Effector memory CD8-positive, alpha-beta T cell (primary cell): Measurements from ENCODE around the gene SKP1.
A peak's percentile ranks its signal among the peaks of the same experiment; 100 is the strongest.

Experiments used
- ATAC-seq: fragments of 150-1000 bp; cut with Tn5 transposase; replicated peaks from 2 replicates; pipeline ENCODE4 v1.10.0; 2021; ENCODE audit warnings: mild to moderate bottlenecking, moderate library complexity
- DNase-seq, 3 experiments: peaks; one replicate each; pipeline ENCODE4 v3.0.0; 2021
- H3K27ac Mint-ChIP-seq, 2 donors: one replicate each; pipeline ENCODE4 v1.8.0; 2022; ENCODE audit warnings: mild to moderate bottlenecking in 2 of 2, mixed read lengths in 2 of 2, moderate library complexity in 2 of 2
- H3K27me3 Mint-ChIP-seq, 2 donors: one replicate each; pipeline ENCODE4 v1.8.0; 2022; ENCODE audit warnings: mixed read lengths in 2 of 2
- H3K36me3 Mint-ChIP-seq: one replicate; pipeline ENCODE4 v1.8.0; 2022; ENCODE audit warnings: mild to moderate bottlenecking, moderate library complexity, mixed read lengths; ENCODE audit not compliant: insufficient read depth
- H3K4me1 Mint-ChIP-seq, 2 donors: one replicate each; pipeline ENCODE4 v1.8.0; 2022; ENCODE audit warnings: low read depth in 2 of 2, mixed read lengths in 2 of 2
- H3K4me3 Mint-ChIP-seq, 2 donors: one replicate each; pipeline ENCODE4 v1.8.0; 2022; ENCODE audit warnings: mild to moderate bottlenecking in 2 of 2, mixed read lengths in 2 of 2, moderate library complexity in 2 of 2
- H3K9me3 Mint-ChIP-seq, 2 donors: one replicate each; pipeline ENCODE4 v1.8.0; 2022; ENCODE audit warnings: mixed read lengths in 2 of 2

Gene SKP1

DNA sequence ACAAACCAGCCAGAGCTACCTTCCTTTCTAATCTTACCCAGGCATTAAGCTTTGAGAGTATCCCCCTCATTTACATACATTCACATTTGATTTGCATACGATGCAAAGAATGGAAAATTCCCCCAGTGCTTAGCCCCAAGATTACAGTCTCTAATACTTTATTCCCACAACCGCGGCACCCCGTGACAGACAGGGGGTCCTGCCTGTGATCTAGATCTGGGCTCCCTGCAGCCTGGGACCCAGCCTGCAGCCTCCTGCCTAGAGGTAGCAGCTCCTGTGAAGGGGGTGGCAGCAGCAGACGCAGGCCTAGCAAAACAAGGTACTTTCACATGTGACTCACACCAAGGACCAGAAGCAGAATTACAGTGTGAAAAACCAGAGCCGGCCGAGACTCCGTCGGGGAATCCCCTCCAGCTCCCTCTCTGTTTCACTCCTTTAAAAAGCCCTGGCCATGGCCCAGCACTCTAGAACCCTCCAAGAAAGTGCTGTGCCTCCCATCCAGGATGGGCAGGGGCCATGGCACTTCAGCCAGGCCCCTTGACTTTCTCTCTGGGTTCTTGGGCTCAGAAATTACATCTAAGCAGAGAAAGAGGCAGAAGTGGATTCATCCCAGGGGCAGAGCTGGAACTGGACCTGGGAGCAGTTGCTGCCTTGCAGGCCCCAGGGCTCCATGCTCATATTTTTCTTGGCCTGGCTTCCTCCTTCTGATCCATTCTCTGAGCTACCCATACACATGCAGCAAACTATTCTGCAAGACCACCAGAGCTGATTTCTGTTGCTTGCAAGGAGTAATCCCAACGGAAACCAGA is 76.3 kb downstream of the SKP1 start:
- Mint-ChIP-seq H3K4me1 (peaks cover 39 to 52% of the 10 kb centered on the region in 2 donors), H3K4me3 (peak overlapping the region; percentile 47 to 69), H3K36me3 (peaks cover 19% of the 10 kb centered on the region), H3K9me3 (no peaks in the 10 kb centered on the region), H3K27me3 (no peaks in the 10 kb centered on the region), H3K27ac (peak overlapping the region; percentile 89 to 93)
- DNase-seq (peak; percentile 74 to 78 (median 76)), ATAC-seq (peak; percentile 90)

- DNase-seq = no peak
- Mint-ChIP-seq H3K27ac (peak overlapping the region; percentile 89 to 93), H3K4me3 (peak overlapping the region; percentile 47 to 69), H3K36me3 (peaks cover 15% of the 10 kb centered on the region), H3K9me3 (no peaks in the 10 kb centered on the region), H3K27me3 (no peaks in the 10 kb centered on the region), H3K4me1 (peaks cover 34 to 46% of the 10 kb centered on the region in 2 donors)
- ATAC-seq = no peak
These were observed 76.8 kb downstream of the SKP1 start for GRCh38 chr5:134099939-134100282.

DNA sequence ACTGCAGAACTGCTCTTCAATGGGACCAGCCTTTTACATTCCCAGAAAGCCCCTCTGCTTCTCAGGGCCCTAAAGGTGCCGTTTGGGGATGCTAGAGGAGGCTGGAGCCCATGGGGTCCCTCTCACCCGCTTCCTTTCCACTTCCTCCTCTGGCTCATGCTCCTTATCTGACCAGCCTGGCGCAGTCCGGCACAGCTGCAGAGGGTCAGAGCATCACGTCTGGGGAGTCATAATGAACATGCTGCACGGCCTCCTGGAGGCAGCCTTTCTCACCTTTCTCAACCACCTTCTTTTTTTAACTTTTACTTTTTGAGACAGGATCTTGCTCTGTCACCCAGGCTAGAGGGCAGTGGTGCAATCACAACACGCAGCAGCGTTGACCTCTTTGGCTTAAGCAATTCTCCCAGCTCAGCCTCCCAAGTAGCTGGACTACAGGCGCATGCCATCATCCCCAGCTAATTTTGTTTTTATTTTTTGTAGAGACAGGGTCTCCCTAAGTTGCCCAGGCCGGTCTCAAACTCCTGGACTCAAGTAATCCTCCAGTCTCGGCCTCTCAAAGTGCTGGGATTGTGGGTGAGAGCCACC is 77.4 kb downstream of the SKP1 start:
- Mint-ChIP-seq H3K27ac (peak overlapping the region; percentile 89 to 93), H3K4me1 (peaks cover 28 to 41% of the 10 kb centered on the region in 2 donors), H3K36me3 (peaks cover 13% of the 10 kb centered on the region), H3K27me3 (no peaks in the 10 kb centered on the region), H3K9me3 (no peaks in the 10 kb centered on the region), H3K4me3 (peak overlapping the region; percentile 39 to 69)
- ATAC-seq = no peak
- DNase-seq = no peak
